Measurements from ENCODE around the gene ADCY10. TPM values are rescaled to one million over a fixed set of nuclear protein-coding genes. Genes with fewer than 3 reads are reported as not detected.

The ADCY10 gene
- total and polyA plus RNA-seq, 9 of the 15 experiments (the other 6 are each of a cell fraction or from before 2014, with no cell fraction given): 0.08 to 0.86 (median 0.22) TPM

DNA sequence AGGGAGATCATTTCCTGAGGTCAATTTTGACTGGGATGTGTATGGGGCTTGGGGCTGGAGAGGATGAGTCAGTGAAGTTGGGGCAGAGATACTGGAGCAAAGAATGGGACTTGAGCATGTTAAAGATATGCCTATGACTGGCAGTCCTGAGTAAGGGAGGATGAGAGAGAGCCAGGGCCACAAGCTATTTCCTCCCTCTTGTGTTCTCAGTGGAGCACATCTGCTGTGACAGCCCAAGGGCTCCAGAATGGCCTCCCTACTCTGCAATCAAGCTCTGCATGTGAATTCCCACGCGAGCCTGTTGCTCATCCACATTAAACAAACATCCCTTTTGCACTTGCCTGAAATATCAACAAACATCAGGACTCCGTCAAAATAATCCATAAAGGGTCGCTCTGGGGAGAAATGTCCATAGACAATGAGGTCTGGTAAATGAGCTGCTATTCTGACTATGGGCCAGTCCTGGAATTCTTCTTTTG is 9.2 kb downstream of the ADCY10 start (continued):
- TF ChIP-seq, protein P1, sequence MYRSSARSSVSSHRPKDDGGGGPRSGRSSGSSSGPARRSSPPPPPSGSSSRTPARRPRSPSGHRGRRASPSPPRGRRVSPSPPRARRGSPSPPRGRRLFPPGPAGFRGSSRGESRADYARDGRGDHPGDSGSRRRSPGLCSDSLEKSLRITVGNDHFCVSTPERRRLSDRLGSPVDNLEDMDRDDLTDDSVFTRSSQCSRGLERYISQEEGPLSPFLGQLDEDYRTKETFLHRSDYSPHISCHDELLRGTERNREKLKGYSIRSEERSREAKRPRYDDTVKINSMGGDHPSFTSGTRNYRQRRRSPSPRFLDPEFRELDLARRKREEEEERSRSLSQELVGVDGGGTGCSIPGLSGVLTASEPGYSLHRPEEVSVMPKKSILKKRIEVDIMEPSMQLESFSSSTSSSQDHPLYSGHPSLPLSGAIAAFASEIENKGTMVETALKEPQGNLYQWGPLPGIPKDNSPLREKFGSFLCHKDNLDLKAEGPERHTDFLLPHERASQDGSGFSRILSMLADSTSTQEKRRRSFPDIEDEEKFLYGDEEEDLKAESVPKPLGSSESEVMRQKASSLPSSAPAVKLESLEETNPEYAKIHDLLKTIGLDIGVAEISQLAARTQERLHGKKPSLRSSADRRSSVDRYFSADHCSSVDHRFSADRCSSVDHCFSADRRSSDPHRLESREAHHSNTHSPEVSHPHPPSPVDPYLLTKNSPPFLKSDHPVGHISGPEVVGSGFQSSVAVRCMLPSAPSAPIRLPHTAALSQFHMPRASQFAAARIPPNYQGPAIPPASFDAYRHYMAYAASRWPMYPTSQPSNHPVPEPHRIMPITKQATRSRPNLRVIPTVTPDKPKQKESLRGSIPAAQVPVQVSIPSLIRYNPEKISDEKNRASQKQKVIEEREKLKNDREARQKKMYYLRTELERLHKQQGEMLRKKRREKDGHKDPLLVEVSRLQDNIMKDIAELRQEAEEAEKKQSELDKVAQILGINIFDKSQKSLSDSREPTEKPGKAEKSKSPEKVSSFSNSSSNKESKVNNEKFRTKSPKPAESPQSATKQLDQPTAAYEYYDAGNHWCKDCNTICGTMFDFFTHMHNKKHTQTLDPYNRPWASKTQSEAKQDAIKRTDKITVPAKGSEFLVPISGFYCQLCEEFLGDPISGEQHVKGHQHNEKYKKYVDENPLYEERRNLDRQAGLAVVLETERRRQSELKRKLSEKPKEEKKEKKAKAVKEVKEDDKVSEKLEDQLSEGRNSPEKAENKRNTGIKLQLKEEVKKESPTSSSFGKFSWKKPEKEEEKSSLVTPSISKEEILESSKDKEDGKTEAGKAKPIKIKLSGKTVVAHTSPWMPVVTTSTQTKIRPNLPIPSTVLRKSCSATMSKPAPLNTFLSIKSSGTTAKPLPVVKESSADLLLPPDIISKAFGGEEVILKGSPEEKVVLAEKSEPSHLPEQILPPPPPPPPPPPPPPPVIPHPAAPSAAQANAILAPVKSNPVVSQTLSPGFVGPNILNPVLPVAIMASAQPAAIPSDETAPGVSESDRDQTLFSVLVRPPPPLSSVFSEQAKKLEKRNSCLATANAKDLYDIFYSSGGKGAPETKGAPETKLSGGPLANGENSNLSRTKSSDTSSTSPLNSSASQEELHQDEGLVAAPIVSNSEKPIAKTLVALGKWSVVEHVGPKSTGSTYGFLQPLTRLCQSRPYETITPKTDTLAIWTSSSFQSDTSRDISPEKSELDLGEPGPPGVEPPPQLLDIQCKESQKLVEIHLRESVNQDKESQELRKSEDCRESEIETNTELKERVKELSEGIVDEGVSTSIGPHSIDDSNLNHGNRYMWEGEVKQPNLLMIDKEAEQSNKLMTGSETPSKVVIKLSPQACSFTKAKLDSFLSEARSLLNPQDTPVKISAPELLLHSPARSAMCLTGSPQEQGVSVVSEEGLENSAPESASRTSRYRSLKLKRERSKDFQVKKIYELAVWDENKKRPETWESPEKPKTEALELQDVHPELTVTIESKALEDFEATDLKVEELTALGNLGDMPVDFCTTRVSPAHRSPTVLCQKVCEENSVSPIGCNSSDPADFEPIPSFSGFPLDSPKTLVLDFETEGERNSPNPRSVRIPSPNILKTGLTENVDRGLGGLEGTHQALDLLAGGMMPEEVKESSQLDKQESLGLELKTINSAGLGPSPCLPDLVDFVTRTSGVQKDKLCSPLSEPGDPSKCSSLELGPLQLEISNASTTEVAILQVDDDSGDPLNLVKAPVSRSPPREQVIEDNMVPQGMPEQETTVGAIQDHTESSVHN (IDR thresholded peaks at IDR 0.05; ENCODE audit: borderline replicate concordance in 1 of 2, low read depth in 1 of 2): no peak
- TF ChIP-seq NRF1 (conservative IDR thresholded peaks at IDR 0.05 in 1 of 2, IDR thresholded peaks at IDR 0.05 in 1 of 2) (peak in 1 of 2 experiments; percentile 41; a peak in 1 of 4 replicates), BRF1 (IDR thresholded peaks at IDR 0.05; ENCODE audit: borderline replicate concordance, extremely low read depth, insufficient read length) (no peak), FOXK2 (conservative IDR thresholded peaks at IDR 0.05 in 1 of 2, IDR thresholded peaks at IDR 0.05 in 1 of 2; ENCODE audit: low read depth in 2 of 2) (0 out of 4 replicates have a peak, but pooled peaks have one; percentile 22 to 24), NFYB (IDR thresholded peaks at IDR 0.05; ENCODE audit: extremely low read depth, insufficient read length) (no peak), JUN (IDR thresholded peaks at IDR 0.05; ENCODE audit: borderline replicate concordance, low read depth, low read length) (0 out of 2 replicates have a peak, but pooled peaks have one; percentile 52), JUN (CRISPR knock-in tag; IDR thresholded peaks at IDR 0.05; ENCODE audit: borderline replicate concordance) (no peak), STAT5A (IDR thresholded peaks at IDR 0.05; ENCODE audit: borderline replicate concordance, low read length) (no peak), HES1 (IDR thresholded peaks at IDR 0.05; ENCODE audit: low read depth) (no peak), C11orf30 (IDR thresholded peaks at IDR 0.05; ENCODE audit: low read depth) (peak; percentile 35; the same call in 1 of the 2 replicates), POLR2A (conservative IDR thresholded peaks at IDR 0.05) (no peak), MAZ (CRISPR knock-in tag; conservative IDR thresholded peaks at IDR 0.05 in 1 of 2, IDR thresholded peaks at IDR 0.05 in 1 of 2) (no peak), SOX6 (IDR thresholded peaks at IDR 0.05) (0 out of 2 replicates have a peak, but pooled peaks have one; percentile 30)
- TF ChIP-seq, protein P2, sequence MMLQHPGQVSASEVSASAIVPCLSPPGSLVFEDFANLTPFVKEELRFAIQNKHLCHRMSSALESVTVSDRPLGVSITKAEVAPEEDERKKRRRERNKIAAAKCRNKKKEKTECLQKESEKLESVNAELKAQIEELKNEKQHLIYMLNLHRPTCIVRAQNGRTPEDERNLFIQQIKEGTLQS (IDR thresholded peaks at IDR 0.05): peak; percentile 51
- TF ChIP-seq, protein P2 (CRISPR knock-in tag; conservative IDR thresholded peaks at IDR 0.05): no peak
- TF ChIP-seq, protein P3, sequence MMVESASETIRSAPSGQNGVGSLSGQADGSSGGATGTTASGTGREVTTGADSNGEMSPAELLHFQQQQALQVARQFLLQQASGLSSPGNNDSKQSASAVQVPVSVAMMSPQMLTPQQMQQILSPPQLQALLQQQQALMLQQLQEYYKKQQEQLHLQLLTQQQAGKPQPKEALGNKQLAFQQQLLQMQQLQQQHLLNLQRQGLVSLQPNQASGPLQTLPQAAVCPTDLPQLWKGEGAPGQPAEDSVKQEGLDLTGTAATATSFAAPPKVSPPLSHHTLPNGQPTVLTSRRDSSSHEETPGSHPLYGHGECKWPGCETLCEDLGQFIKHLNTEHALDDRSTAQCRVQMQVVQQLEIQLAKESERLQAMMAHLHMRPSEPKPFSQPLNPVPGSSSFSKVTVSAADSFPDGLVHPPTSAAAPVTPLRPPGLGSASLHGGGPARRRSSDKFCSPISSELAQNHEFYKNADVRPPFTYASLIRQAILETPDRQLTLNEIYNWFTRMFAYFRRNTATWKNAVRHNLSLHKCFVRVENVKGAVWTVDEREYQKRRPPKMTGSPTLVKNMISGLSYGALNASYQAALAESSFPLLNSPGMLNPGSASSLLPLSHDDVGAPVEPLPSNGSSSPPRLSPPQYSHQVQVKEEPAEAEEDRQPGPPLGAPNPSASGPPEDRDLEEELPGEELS (CRISPR knock-in tag; IDR thresholded peaks at IDR 0.05; ENCODE audit: borderline replicate concordance): no peak
